Skeletal muscle satellite cell (primary cell): ENCODE results near the gene SEMA5A.
A peak's percentile ranks its signal among the peaks of the same experiment; 100 is the strongest.

Experiments used
- H3K27me3 ChIP-seq: 2 replicates; pipeline ENCODE4 v1.7.0; 2013; ENCODE audit warnings: low read length; ENCODE audit not compliant: control insufficient read depth, insufficient read depth
- H3K36me3 ChIP-seq: 2 replicates; pipeline ENCODE4 v1.7.0; 2013; ENCODE audit warnings: mild to moderate bottlenecking, control low read depth, low read length; ENCODE audit not compliant: insufficient read depth
- H3K4me1 ChIP-seq: 2 replicates; pipeline ENCODE4 v1.7.0; 2013; ENCODE audit warnings: low read length; ENCODE audit not compliant: control insufficient read depth, insufficient read depth
- H3K4me2 ChIP-seq: 2 replicates; pipeline ENCODE4 v1.7.0; 2013; ENCODE audit warnings: mild to moderate bottlenecking, low read length
- H3K4me3 ChIP-seq: 2 replicates; pipeline ENCODE4 v1.7.0; 2013; ENCODE audit warnings: low read length
- H3K9ac ChIP-seq: 2 replicates; pipeline ENCODE4 v1.7.0; 2013; ENCODE audit warnings: mild to moderate bottlenecking, low read depth, low read length, moderate library complexity
- H3K9me3 ChIP-seq: replicated peaks from 2 replicates; pipeline ENCODE4 v1.7.0; 2013; ENCODE audit warnings: mild to moderate bottlenecking, control low read depth, low read length

The SEMA5A gene

GRCh38 chr5:9037048-9037447 lies 508.8 kb downstream of the SEMA5A start:
- no peaks in the 10 kb centered on the region for H3K9me3 ChIP-seq
- H3K4me3 ChIP-seq: no peak overlapping the region
- H3K4me1 ChIP-seq: peaks cover 6% of the 10 kb centered on the region
- H3K36me3 ChIP-seq: no peaks in the 10 kb centered on the region
- H3K9ac ChIP-seq: no peak overlapping the region
- no peak overlapping the region for H3K4me2 ChIP-seq
- H3K27me3 ChIP-seq: no peaks in the 10 kb centered on the region

DNA sequence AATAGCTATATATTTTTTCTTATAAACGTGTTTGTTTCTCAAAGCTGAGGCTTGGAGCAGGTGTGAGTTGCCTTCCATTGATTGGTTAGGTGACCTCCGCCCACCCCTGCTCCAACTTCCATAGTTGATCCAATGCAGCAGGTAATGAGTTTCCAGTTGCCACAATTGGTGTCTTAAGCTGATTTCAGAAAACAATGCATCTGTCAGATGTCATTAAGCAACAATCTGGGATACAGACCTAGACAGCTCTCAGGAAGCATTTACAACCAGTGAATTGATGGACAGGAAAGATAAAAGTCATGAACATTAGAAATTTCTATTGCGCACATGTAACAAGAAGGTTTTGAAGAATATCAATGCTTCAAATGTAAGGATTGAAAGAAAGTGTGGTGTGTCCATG lies 510.5 kb downstream of the SEMA5A start:
- no peaks in the 10 kb centered on the region for H3K27me3 ChIP-seq
- H3K4me1 ChIP-seq: peaks cover 6% of the 10 kb centered on the region
- no peaks in the 10 kb centered on the region for H3K36me3 ChIP-seq
- no peaks in the 10 kb centered on the region for H3K9me3 ChIP-seq
- no peak overlapping the region for H3K4me3 ChIP-seq
- H3K9ac ChIP-seq: no peak overlapping the region
- H3K4me2 ChIP-seq: no peak overlapping the region

- no peak overlapping the region for H3K4me3 ChIP-seq
- no peaks in the 10 kb centered on the region for H3K9me3 ChIP-seq
- no peaks in the 10 kb centered on the region for H3K36me3 ChIP-seq
- H3K4me1 ChIP-seq: peaks cover 6% of the 10 kb centered on the region
- no peak overlapping the region for H3K9ac ChIP-seq
- H3K4me2 ChIP-seq: no peak overlapping the region
- H3K27me3 ChIP-seq: no peaks in the 10 kb centered on the region
These were observed 511.2 kb downstream of the SEMA5A start for GRCh38 chr5:9034649-9035048.

DNA sequence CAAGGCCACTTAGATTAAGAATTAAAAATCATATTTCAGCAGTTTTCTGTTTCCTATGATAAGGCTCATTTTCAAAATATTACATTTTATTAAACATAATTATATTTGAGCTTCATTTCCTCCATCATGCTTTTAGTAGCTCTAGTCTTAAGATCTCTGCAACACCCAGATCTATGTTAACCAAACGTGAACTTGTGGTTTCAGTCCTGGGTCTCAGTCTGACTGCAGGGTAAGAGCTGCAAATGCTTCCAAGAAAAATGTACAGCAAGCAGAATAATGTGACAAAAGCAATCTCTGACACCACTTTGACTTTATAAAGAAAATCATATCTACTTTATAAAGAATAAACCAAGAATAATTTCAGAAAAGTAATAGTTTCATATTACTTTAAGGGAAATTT lies 512.4 kb downstream of the SEMA5A start:
- Histone ChIP-seq H3K9ac (no peak overlapping the region), H3K9me3 (no peaks in the 10 kb centered on the region), H3K27me3 (no peaks in the 10 kb centered on the region), H3K4me1 (peaks cover 6% of the 10 kb centered on the region), H3K36me3 (no peaks in the 10 kb centered on the region), H3K4me3 (no peak overlapping the region), H3K4me2 (no peak overlapping the region)

DNA sequence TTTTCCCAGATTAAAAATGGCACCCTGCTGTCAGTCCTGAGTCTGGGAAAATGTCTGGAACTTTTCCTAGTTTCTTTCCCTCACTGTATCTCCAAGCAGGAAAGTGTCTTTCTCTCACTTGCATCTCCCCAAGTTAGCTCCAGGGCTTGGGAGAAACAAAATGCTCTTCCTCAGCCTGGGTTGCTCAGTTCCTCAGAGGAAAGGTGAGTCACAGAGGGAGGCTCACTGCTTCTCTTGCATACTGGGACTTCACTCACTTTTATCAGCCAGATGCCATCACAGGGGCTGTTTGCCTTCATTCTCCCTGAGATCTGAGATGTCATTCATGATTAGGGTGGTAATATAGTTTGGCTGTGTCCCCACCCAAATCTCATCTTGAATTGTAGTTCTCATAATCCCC lies 519.9 kb downstream of the SEMA5A start:
- Histone ChIP-seq H3K4me1 (no peaks in the 10 kb centered on the region), H3K4me2 (no peak overlapping the region), H3K9me3 (peaks cover 3% of the 10 kb centered on the region), H3K4me3 (no peak overlapping the region), H3K36me3 (no peaks in the 10 kb centered on the region), H3K9ac (no peak overlapping the region), H3K27me3 (no peaks in the 10 kb centered on the region)

DNA sequence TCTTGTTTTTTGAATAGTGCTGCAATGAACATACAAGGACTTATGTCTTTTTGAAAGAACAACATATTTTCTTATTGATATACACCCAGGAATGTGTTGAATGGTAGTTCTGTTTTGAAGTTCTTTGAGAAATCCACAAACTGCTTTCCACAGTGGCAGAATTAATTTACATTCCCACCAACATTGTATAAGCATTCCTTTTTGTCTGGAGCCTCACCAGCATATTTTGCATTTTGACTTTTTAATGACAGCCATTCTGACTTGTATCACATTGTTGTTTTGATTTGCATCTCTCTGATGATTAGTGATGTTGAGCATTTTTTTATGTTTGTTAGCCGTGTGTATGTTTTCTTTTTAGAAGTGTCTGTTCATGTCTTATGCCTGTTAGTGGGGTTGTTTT lies 524.9 kb downstream of the SEMA5A start:
- Histone ChIP-seq H3K4me3 (no peak overlapping the region), H3K9me3 (peaks cover 3% of the 10 kb centered on the region), H3K4me1 (peaks cover 5% of the 10 kb centered on the region), H3K9ac (no peak overlapping the region), H3K27me3 (no peaks in the 10 kb centered on the region), H3K36me3 (no peaks in the 10 kb centered on the region), H3K4me2 (no peak overlapping the region)

- H3K27me3 ChIP-seq: no peaks in the 10 kb centered on the region
- H3K36me3 ChIP-seq: no peaks in the 10 kb centered on the region
- peak overlapping the region; percentile 48 for H3K9ac ChIP-seq
- H3K4me1 ChIP-seq: peaks cover 36% of the 10 kb centered on the region
- H3K9me3 ChIP-seq: no peaks in the 10 kb centered on the region
- no peak overlapping the region for H3K4me2 ChIP-seq
- H3K4me3 ChIP-seq: no peak overlapping the region
These were observed 530.0 kb downstream of the SEMA5A start for GRCh38 chr5:9015937-9016270.

- H3K9ac ChIP-seq: peak overlapping the region; percentile 66
- H3K27me3 ChIP-seq: no peaks in the 10 kb centered on the region
These were observed 530.5 kb downstream of the SEMA5A start for GRCh38 chr5:9015260-9015936.

DNA sequence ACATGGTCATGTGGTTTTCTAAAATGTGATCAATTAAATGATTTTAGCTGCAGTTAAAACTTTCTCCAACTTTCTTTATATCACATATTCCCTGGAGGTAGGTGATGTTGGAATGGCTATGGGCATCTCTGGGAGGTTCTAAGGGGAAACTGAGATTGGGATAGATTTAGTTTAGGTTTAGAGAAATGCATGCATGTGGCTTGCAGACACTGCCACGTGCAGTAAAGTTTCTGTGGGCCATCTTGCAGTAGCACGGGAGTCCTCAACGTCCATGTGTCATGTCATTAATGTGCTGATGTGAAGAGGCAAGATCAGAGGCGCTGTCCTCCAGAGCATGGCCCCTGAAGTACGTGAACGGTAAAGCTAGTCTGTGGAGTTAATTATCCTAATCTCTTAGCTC lies 532.7 kb downstream of the SEMA5A start:
- no peak overlapping the region for H3K4me3 ChIP-seq
- no peaks in the 10 kb centered on the region for H3K27me3 ChIP-seq
- H3K36me3 ChIP-seq: no peaks in the 10 kb centered on the region
- peak overlapping the region; percentile 71 for H3K9ac ChIP-seq
- H3K4me2 ChIP-seq: no peak overlapping the region
- peaks cover 40% of the 10 kb centered on the region for H3K4me1 ChIP-seq
- no peaks in the 10 kb centered on the region for H3K9me3 ChIP-seq

More at GRCh38 chr5:9015260-9015936, 530.5 kb downstream of the SEMA5A start:
- H3K4me1 ChIP-seq: peaks cover 36% of the 10 kb centered on the region
- H3K36me3 ChIP-seq: no peaks in the 10 kb centered on the region
- H3K9me3 ChIP-seq: no peaks in the 10 kb centered on the region
- H3K4me3 ChIP-seq: no peak overlapping the region
- H3K4me2 ChIP-seq: no peak overlapping the region

GRCh38 chr5:9009931-9010651 lies 535.8 kb downstream of the SEMA5A start:
- Histone ChIP-seq H3K9ac (no peak overlapping the region), H3K4me1 (peaks cover 27% of the 10 kb centered on the region), H3K36me3 (no peaks in the 10 kb centered on the region), H3K9me3 (no peaks in the 10 kb centered on the region), H3K27me3 (no peaks in the 10 kb centered on the region), H3K4me2 (no peak overlapping the region), H3K4me3 (no peak overlapping the region)

GRCh38 chr5:8997542-8998070 lies 548.3 kb downstream of the SEMA5A start:
- H3K4me2 ChIP-seq: no peak overlapping the region
- no peaks in the 10 kb centered on the region for H3K27me3 ChIP-seq
- H3K4me1 ChIP-seq: no peaks in the 10 kb centered on the region
- no peaks in the 10 kb centered on the region for H3K36me3 ChIP-seq
- no peaks in the 10 kb centered on the region for H3K9me3 ChIP-seq
- H3K9ac ChIP-seq: no peak overlapping the region
- no peak overlapping the region for H3K4me3 ChIP-seq

- no peak overlapping the region for H3K4me3 ChIP-seq
- H3K4me2 ChIP-seq: no peak overlapping the region
- H3K36me3 ChIP-seq: no peaks in the 10 kb centered on the region
- H3K9me3 ChIP-seq: no peaks in the 10 kb centered on the region
- H3K27me3 ChIP-seq: no peaks in the 10 kb centered on the region
- H3K4me1 ChIP-seq: no peaks in the 10 kb centered on the region
- H3K9ac ChIP-seq: no peak overlapping the region
These were observed 552.8 kb downstream of the SEMA5A start for GRCh38 chr5:8993031-8993430.
